ACC112 (cell line): ENCODE results near the gene STRA8.
"Not testable (repeated sequence)": the region's sequence is repeated elsewhere in the genome, so short reads cannot be mapped to it uniquely, and the experiment has no call there.

Source experiments
- H2AFZ ChIP-seq: fragments of 200-600 bp; sonication (generic); one replicate; pipeline ENCODE4 v1.6.0; 2017; ENCODE audit warnings: antibody characterized with exemption, low read length; ENCODE audit not compliant: unreplicated experiment
- H3K27ac ChIP-seq: fragments of 200-600 bp; sonication (generic); 2 replicates; pipeline ENCODE4 v1.5.1; 2014; ENCODE audit warnings: low read depth, mild to moderate bottlenecking, antibody characterized with exemption, low read length, moderate library complexity
- H3K27me3 ChIP-seq: fragments of 200-600 bp; sonication (generic); 2 replicates; pipeline ENCODE4 v1.6.1; 2014; ENCODE audit warnings: mild to moderate bottlenecking, antibody characterized with exemption, low read length, moderate library complexity, mixed read lengths; ENCODE audit not compliant: insufficient read depth
- H3K36me3 ChIP-seq: fragments of 200-600 bp; sonication (generic); 2 replicates; pipeline ENCODE4 v1.6.1; 2016; ENCODE audit warnings: mild to moderate bottlenecking, antibody characterized with exemption, low read length, moderate library complexity, mixed read lengths; ENCODE audit not compliant: insufficient read depth
- H3K4me1 ChIP-seq: fragments of 200-600 bp; sonication (generic); one replicate; pipeline ENCODE4 v1.6.1; 2016; ENCODE audit warnings: low read length, mixed read lengths; ENCODE audit not compliant: insufficient read depth, unreplicated experiment, control insufficient read depth
- H3K4me3 ChIP-seq: fragments of 200-600 bp; sonication (generic); 2 replicates; pipeline ENCODE4 v1.5.1; 2014; ENCODE audit warnings: mild to moderate bottlenecking, low read depth, low read length
- H3K79me2 ChIP-seq: fragments of 200-600 bp; sonication (generic); one replicate; pipeline ENCODE4 v1.6.0; 2016; ENCODE audit warnings: low read length; ENCODE audit not compliant: control insufficient read depth, unreplicated experiment, insufficient read depth

The STRA8 gene

GRCh38 chr7:135215180-135215579, 18.5 kb upstream of the STRA8 start:
- Histone ChIP-seq H3K27me3 (no peaks in the 10 kb centered on the region), H3K27ac (no peak overlapping the region), H3K4me3 (no peak overlapping the region), H3K79me2 (no peaks in the 10 kb centered on the region), H3K4me1 (peaks cover 4% of the 10 kb centered on the region), H2AFZ (no peak overlapping the region), H3K36me3 (no peaks in the 10 kb centered on the region)

GRCh38 chr7:135215698-135216097, 17.9 kb upstream of the STRA8 start:
- peaks cover under 1% of the 10 kb centered on the region for H3K4me1 ChIP-seq
- no peak overlapping the region for H3K4me3 ChIP-seq
- no peaks in the 10 kb centered on the region for H3K79me2 ChIP-seq
- H3K27me3 ChIP-seq, result no peaks in the 10 kb centered on the region
- no peaks in the 10 kb centered on the region for H3K36me3 ChIP-seq
- H2AFZ ChIP-seq, result no peak overlapping the region
- H3K27ac ChIP-seq, result no peak overlapping the region

GRCh38 chr7:135217645-135218509, 15.8 kb upstream of the STRA8 start:
- no peak overlapping the region for H3K4me3 ChIP-seq
- H2AFZ ChIP-seq, result no peak overlapping the region
- peaks cover 4% of the 10 kb centered on the region; the same call in 1 of the 2 replicates for H3K27me3 ChIP-seq
- H3K4me1 ChIP-seq, result no peaks in the 10 kb centered on the region
- H3K36me3 ChIP-seq, result no peaks in the 10 kb centered on the region
- no peak overlapping the region for H3K27ac ChIP-seq
- H3K79me2 ChIP-seq, result no peaks in the 10 kb centered on the region

GRCh38 chr7:135224027-135224426, 9.6 kb upstream of the STRA8 start:
- no peaks in the 10 kb centered on the region for H3K4me1 ChIP-seq
- no peak overlapping the region for H2AFZ ChIP-seq
- H3K27ac ChIP-seq, result no peak overlapping the region
- no peaks in the 10 kb centered on the region for H3K79me2 ChIP-seq
- no peaks in the 10 kb centered on the region for H3K36me3 ChIP-seq
- H3K4me3 ChIP-seq, result no peak overlapping the region
- H3K27me3 ChIP-seq, result peaks cover 8% of the 10 kb centered on the region; the same call in 1 of the 2 replicates

GRCh38 chr7:135231686-135232085, 2.0 kb upstream of the STRA8 start:
- Histone ChIP-seq H2AFZ (no peak overlapping the region), H3K4me1 (no peaks in the 10 kb centered on the region)

GRCh38 chr7:135232087-135232486, 1.6 kb upstream of the STRA8 start:
- no peak overlapping the region for H3K27ac ChIP-seq
- no peaks in the 10 kb centered on the region for H3K4me1 ChIP-seq

More at GRCh38 chr7:135231686-135232085, 2.0 kb upstream of the STRA8 start:
- no peaks in the 10 kb centered on the region for H3K79me2 ChIP-seq
- H3K4me3 ChIP-seq, result no peak overlapping the region
- no peaks in the 10 kb centered on the region for H3K36me3 ChIP-seq
- no peak overlapping the region for H3K27ac ChIP-seq
- no peaks in the 10 kb centered on the region for H3K27me3 ChIP-seq

GRCh38 chr7:135232720-135233119, 918 bp upstream of the STRA8 start:
- no peaks in the 10 kb centered on the region for H3K4me1 ChIP-seq
- H3K27ac ChIP-seq, result no peak overlapping the region
- H3K79me2 ChIP-seq, result no peaks in the 10 kb centered on the region
- no peak overlapping the region for H3K4me3 ChIP-seq
- no peaks in the 10 kb centered on the region for H3K36me3 ChIP-seq
- no peaks in the 10 kb centered on the region for H3K27me3 ChIP-seq
- no peak overlapping the region for H2AFZ ChIP-seq

More at GRCh38 chr7:135232087-135232486, 1.6 kb upstream of the STRA8 start:
- no peak overlapping the region for H3K4me3 ChIP-seq
- H3K27me3 ChIP-seq, result no peaks in the 10 kb centered on the region
- no peaks in the 10 kb centered on the region for H3K36me3 ChIP-seq
- no peaks in the 10 kb centered on the region for H3K79me2 ChIP-seq
- no peak overlapping the region for H2AFZ ChIP-seq

- not testable (repeated sequence) for H3K4me1 ChIP-seq, H3K4me3 ChIP-seq, H3K79me2 ChIP-seq, H3K36me3 ChIP-seq, H3K27me3 ChIP-seq, H3K27ac ChIP-seq, H2AFZ ChIP-seq
Measured at GRCh38 chr7:135234095-135234494, 457 bp downstream of the STRA8 start.

- Histone ChIP-seq H3K27me3 (peaks cover 4% of the 10 kb centered on the region; the same call in 1 of the 2 replicates), H3K36me3 (no peaks in the 10 kb centered on the region), H3K4me3 (no peak overlapping the region), H3K79me2 (no peaks in the 10 kb centered on the region), H3K27ac (no peak overlapping the region), H2AFZ (no peak overlapping the region), H3K4me1 (no peaks in the 10 kb centered on the region)
Measured at GRCh38 chr7:135234727-135235126, 1.1 kb downstream of the STRA8 start.

- Histone ChIP-seq H3K27me3 (peaks cover 13% of the 10 kb centered on the region), H3K4me1 (no peaks in the 10 kb centered on the region), H3K27ac (no peak overlapping the region), H3K79me2 (no peaks in the 10 kb centered on the region), H2AFZ (no peak overlapping the region), H3K36me3 (no peaks in the 10 kb centered on the region), H3K4me3 (no peak overlapping the region)
Measured at GRCh38 chr7:135235841-135236240, 2.2 kb downstream of the STRA8 start.

- Histone ChIP-seq H3K4me1 (no peaks in the 10 kb centered on the region), H3K27ac (no peak overlapping the region), H3K36me3 (no peaks in the 10 kb centered on the region), H3K79me2 (no peaks in the 10 kb centered on the region), H2AFZ (no peak overlapping the region), H3K4me3 (no peak overlapping the region), H3K27me3 (peaks cover 20% of the 10 kb centered on the region)
Measured at GRCh38 chr7:135236727-135237126, 3.1 kb downstream of the STRA8 start.
